ENCODE results near the gene KLHL10.
A peak's percentile ranks its signal among the peaks of the same experiment; 100 is the strongest.

DNA sequence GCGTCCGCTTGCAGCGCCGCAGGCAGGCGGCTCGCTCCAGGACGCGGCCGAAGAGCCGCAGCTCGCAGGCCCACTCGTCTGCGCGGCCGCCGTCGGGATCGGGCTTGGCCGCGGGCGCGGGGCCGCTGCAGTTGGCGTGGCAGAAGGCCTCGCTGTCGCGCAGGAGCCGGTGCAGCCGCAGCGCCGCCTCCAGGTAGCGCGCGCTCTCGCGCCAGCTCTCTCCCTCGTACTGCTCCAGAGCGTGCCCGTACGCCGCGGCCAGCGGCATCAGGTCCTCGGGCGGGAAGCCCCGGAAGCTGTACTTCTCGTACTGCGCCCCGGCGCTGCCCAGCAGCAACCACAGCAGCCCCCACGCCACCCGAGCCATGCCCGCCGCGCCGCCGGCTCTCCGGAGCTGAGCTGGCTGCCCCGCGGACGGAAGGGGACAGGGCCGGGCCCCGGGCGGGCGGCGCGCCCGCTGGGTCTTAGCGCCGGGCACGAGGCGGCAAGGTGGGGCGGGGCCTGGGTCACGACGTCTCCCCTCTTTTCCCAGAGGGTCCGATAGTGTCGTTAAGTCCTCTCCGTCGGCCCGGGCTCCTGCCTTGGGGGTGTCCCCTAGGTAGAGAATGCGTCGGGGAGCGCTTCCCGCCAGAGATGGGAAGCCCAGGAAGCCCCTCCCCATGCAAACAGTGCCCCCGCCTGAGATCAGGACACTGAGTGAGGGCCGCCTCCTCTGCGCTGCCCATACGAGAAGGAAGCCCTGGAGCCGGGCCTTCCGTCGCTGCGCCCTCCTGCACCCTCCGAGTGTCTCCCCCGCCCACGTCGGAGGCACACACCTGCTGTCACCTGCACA, 25.9 kb upstream of the KLHL10 start, which contains the start of gene P3H4:
- TF ChIP-seq POLR2AphosphoS5 (IDR thresholded peaks at IDR 0.05) (no peak), POLR2A (IDR thresholded peaks at IDR 0.05) (no peak), EP300 (IDR thresholded peaks at IDR 0.05) (no peak)
- TF ChIP-seq, protein P1, sequence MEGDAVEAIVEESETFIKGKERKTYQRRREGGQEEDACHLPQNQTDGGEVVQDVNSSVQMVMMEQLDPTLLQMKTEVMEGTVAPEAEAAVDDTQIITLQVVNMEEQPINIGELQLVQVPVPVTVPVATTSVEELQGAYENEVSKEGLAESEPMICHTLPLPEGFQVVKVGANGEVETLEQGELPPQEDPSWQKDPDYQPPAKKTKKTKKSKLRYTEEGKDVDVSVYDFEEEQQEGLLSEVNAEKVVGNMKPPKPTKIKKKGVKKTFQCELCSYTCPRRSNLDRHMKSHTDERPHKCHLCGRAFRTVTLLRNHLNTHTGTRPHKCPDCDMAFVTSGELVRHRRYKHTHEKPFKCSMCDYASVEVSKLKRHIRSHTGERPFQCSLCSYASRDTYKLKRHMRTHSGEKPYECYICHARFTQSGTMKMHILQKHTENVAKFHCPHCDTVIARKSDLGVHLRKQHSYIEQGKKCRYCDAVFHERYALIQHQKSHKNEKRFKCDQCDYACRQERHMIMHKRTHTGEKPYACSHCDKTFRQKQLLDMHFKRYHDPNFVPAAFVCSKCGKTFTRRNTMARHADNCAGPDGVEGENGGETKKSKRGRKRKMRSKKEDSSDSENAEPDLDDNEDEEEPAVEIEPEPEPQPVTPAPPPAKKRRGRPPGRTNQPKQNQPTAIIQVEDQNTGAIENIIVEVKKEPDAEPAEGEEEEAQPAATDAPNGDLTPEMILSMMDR (IDR thresholded peaks at IDR 0.05), result peak in 3 of 4 experiments; percentile 73 to 88 (median 75)
